Endothelial cell of umbilical vein (primary cell): Measurements from ENCODE around the gene LBX2.

Source experiments
- EZH2 ChIP-seq: IDR thresholded peaks from 2 replicates; pipeline ENCODE4 v1.6.1; 2012; ENCODE audit warnings: borderline replicate concordance, low read depth, mild to moderate bottlenecking, moderate library complexity, low read length, inconsistent platforms; ENCODE audit not compliant: severe bottlenecking
- FOS ChIP-seq: IDR thresholded peaks from 2 replicates; pipeline ENCODE4 v1.6.1; 2011; ENCODE audit warnings: mild to moderate bottlenecking, low read length, moderate library complexity, borderline replicate concordance; ENCODE audit not compliant: insufficient read depth
- GATA2 ChIP-seq: IDR thresholded peaks from 2 replicates; pipeline ENCODE4 v1.7.0; 2011; ENCODE audit warnings: low read depth, mild to moderate bottlenecking, moderate library complexity, mixed read lengths, low read length; ENCODE audit not compliant: insufficient read length, insufficient read depth
- JUN ChIP-seq: IDR thresholded peaks from 2 replicates; pipeline ENCODE4 v1.6.1; 2011; ENCODE audit warnings: borderline replicate concordance, low read depth; ENCODE audit not compliant: insufficient read length, insufficient read depth
- MYC ChIP-seq: IDR thresholded peaks from one replicate; pipeline ENCODE4 v1.6.1; 2011; ENCODE audit warnings: mild to moderate bottlenecking, low read depth, low read length
- POLR2A ChIP-seq: IDR thresholded peaks from 2 replicates; pipeline ENCODE4 v1.6.1; 2012; ENCODE audit warnings: low read depth, mild to moderate bottlenecking, control low read depth, low read length
- POLR2AphosphoS5 ChIP-seq: IDR thresholded peaks from 2 replicates; pipeline ENCODE4 v1.6.1; 2012; ENCODE audit warnings: low read depth, mild to moderate bottlenecking, control low read depth, low read length, moderate library complexity; ENCODE audit not compliant: insufficient read depth
- TF ChIP-seq, protein P1 (sequence below), 2 donors: IDR thresholded peaks; 1 replicate in 1 of 2; 2 replicates in 1 of 2; pipeline ENCODE4 v1.5.1; 2011; ENCODE audit warnings: low read length in 2 of 2, mild to moderate bottlenecking in 2 of 2, moderate library complexity in 2 of 2, control low read depth in 1 of 2, inconsistent platforms in 1 of 2, low read depth in 1 of 2; ENCODE audit not compliant: insufficient read depth in 1 of 2; ENCODE audit errors: extremely low read depth in 1 of 2
- TF ChIP-seq, protein P2 (sequence below): IDR thresholded peaks from 2 replicates; pipeline ENCODE4 v1.6.1; 2011; ENCODE audit not compliant: insufficient read depth, insufficient read length

GRCh38 chr2:74540291-74540690, 40.9 kb upstream of the LBX2 start:
- TF ChIP-seq, protein P1, sequence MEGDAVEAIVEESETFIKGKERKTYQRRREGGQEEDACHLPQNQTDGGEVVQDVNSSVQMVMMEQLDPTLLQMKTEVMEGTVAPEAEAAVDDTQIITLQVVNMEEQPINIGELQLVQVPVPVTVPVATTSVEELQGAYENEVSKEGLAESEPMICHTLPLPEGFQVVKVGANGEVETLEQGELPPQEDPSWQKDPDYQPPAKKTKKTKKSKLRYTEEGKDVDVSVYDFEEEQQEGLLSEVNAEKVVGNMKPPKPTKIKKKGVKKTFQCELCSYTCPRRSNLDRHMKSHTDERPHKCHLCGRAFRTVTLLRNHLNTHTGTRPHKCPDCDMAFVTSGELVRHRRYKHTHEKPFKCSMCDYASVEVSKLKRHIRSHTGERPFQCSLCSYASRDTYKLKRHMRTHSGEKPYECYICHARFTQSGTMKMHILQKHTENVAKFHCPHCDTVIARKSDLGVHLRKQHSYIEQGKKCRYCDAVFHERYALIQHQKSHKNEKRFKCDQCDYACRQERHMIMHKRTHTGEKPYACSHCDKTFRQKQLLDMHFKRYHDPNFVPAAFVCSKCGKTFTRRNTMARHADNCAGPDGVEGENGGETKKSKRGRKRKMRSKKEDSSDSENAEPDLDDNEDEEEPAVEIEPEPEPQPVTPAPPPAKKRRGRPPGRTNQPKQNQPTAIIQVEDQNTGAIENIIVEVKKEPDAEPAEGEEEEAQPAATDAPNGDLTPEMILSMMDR (IDR thresholded peaks at IDR 0.05; ENCODE audit: extremely low read depth in 1 of 2, insufficient read depth in 1 of 2, low read depth in 1 of 2, low read length in 2 of 2) = no peak
- TF ChIP-seq EZH2 (no peak), POLR2AphosphoS5 (no peak), MYC (no peak), POLR2A (no peak), JUN (no peak), FOS (no peak), GATA2 (no peak)
- TF ChIP-seq, protein P2, sequence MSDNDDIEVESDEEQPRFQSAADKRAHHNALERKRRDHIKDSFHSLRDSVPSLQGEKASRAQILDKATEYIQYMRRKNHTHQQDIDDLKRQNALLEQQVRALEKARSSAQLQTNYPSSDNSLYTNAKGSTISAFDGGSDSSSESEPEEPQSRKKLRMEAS = no peak
